K562 (cell line): ENCODE results near the gene RBBP5. TPM values are rescaled to one million over a fixed set of nuclear protein-coding genes. Genes with fewer than 3 reads are reported as not detected.

Source experiments
- KLF6 ChIP-seq: fragments of 250-450 bp; sonication (Bioruptor Pico); IDR thresholded peaks from 2 replicates; pipeline ENCODE4 v1.4.0; 2020; ENCODE audit warnings: mild to moderate bottlenecking, moderate library complexity, borderline replicate concordance
- LCOR ChIP-seq: sonication (generic); formaldehyde crosslinking; IDR thresholded peaks from 2 replicates; pipeline ENCODE4 v1.8.0; 2022; ENCODE audit warnings: mild to moderate bottlenecking, missing genetic modification reagents
- RAD21 ChIP-seq, 2 experiments: fragments of 250-450 bp in 1 of 2; fragments of 450-650 bp in 1 of 2; sonication (Bioruptor Pico) in 1 of 2; formaldehyde crosslinking in 1 of 2; IDR thresholded peaks in 1 of 2; conservative IDR thresholded peaks in 1 of 2; 2 replicates each; pipeline versions ENCODE4 v1.4.0 to v1.8.0; 2020 to 2022; ENCODE audit warnings: mild to moderate bottlenecking in 2 of 2, moderate library complexity in 1 of 2
- polyA plus RNA-seq, 8 experiments: library from polyadenylated mRNA; depleted of rRNA in 4 of 8; stranded (reverse) in 5 of 8; unstranded in 3 of 8; fragments of >200 nt; fragmentation: Nextera tagmentation in 2 of 8; fragmentation: Illumina TruSeq in 1 of 8; extraction: Ambion mirVana in 2 of 8; extraction: Trizol in 1 of 8; gene quantifications; 2 replicates each; pipeline versions ENCODE4 v1.2.1 to v1.2.3, GENCODE V29; 2011 to 2014; ENCODE audit warnings: inconsistent platforms in 1 of 8, missing spikeins in 1 of 8
- total RNA-seq, 7 experiments: library from RNA; depleted of rRNA in 6 of 7; stranded (reverse); fragments of >200 nt in 6 of 7; fragmentation: Illumina TruSeq in 2 of 7; extraction: Trizol in 2 of 7; gene quantifications; 2 replicates each; pipeline versions ENCODE4 v1.2.1 to v1.2.3, GENCODE V29; 2011 to 2021; ENCODE audit warnings: low replicate concordance in 1 of 7
- TF ChIP-seq, protein P1 (sequence below): fragments of 450-650 bp; IDR thresholded peaks from 2 replicates; pipeline ENCODE4 v1.6.1; 2017; ENCODE audit warnings: mild to moderate bottlenecking, moderate library complexity
- TF ChIP-seq, protein P2 (sequence below): fragments of 450-650 bp; formaldehyde crosslinking; IDR thresholded peaks from 2 replicates; pipeline ENCODE4 v1.4.0; 2020; ENCODE audit warnings: mild to moderate bottlenecking, moderate library complexity
- TF ChIP-seq, protein P3 (sequence below): fragments of 250-450 bp; sonication (Bioruptor Pico); IDR thresholded peaks from 2 replicates; pipeline ENCODE4 v1.6.1; 2021; ENCODE audit warnings: mild to moderate bottlenecking

RBBP5 gene
- total and polyA plus RNA-seq, 9 of the 15 experiments (the other 6 are each of a cell fraction or from before 2014, with no cell fraction given): 17.2 to 37.4 (median 28.4) TPM

DNA sequence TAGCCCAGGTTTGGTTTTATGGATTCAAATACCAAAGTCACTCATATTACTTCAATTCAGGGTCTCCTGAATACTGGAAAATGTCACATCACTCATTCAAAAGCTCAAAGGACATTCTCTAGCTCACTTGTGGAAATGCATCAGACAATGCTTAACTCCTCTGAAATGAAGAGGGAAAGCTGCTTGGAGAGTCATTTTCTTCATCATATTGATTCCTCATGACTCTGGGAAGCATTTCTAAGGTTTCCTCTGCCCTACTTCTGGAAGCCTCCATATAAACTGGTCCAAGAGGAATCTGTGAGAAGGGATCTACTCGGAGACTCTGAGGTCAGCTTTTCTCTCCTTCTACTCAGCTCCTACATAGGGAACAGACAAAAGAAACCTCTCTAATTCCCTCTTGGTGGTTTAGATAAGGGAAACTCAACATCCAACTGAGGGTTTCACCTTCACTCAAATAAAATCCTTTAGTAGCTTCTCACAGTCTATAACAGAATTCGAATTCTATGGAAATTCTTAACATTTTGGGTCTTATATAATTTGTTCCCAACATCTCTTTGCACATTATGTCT, 36.4 kb upstream of the RBBP5 start (continued):
- TF ChIP-seq, protein P1, sequence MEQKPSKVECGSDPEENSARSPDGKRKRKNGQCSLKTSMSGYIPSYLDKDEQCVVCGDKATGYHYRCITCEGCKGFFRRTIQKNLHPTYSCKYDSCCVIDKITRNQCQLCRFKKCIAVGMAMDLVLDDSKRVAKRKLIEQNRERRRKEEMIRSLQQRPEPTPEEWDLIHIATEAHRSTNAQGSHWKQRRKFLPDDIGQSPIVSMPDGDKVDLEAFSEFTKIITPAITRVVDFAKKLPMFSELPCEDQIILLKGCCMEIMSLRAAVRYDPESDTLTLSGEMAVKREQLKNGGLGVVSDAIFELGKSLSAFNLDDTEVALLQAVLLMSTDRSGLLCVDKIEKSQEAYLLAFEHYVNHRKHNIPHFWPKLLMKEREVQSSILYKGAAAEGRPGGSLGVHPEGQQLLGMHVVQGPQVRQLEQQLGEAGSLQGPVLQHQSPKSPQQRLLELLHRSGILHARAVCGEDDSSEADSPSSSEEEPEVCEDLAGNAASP: no peak
- TF ChIP-seq, protein P2, sequence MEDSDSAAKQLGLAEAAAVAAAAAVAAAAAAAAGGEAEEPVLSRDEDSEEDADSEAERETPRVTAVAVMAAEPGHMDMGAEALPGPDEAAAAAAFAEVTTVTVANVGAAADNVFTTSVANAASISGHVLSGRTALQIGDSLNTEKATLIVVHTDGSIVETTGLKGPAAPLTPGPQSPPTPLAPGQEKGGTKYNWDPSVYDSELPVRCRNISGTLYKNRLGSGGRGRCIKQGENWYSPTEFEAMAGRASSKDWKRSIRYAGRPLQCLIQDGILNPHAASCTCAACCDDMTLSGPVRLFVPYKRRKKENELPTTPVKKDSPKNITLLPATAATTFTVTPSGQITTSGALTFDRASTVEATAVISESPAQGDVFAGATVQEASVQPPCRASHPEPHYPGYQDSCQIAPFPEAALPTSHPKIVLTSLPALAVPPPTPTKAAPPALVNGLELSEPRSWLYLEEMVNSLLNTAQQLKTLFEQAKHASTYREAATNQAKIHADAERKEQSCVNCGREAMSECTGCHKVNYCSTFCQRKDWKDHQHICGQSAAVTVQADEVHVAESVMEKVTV (CRISPR knock-in tag): 0 out of 2 replicates have a peak, but pooled peaks have one; percentile 20
- peak; percentile 38; the same call in 1 of the 2 replicates for TF ChIP-seq KLF6 (CRISPR knock-in tag)
- TF ChIP-seq, protein P3, sequence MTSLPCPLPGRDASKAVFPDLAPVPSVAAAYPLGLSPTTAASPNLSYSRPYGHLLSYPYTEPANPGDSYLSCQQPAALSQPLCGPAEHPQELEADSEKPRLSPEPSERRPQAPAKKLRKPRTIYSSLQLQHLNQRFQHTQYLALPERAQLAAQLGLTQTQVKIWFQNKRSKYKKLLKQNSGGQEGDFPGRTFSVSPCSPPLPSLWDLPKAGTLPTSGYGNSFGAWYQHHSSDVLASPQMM (CRISPR knock-in tag): no peak
- TF ChIP-seq LCOR: no peak
- TF ChIP-seq RAD21 (CRISPR knock-in tag; conservative IDR thresholded peaks at IDR 0.05 in 1 of 2, IDR thresholded peaks at IDR 0.05 in 1 of 2): no peak
